Activated CD8-positive, alpha-beta memory T cell treated with anti-CD3 and anti-CD28 coated beads, Interleukin-2, amount 50 U/mL, for 1 hour (primary cell): ENCODE results near the gene POLA1.

Experiments used
- DNase-seq: peaks from one replicate; pipeline ENCODE4 v3.0.0-alpha.2; 2020; ENCODE audit errors: extremely low read depth

The POLA1 gene

DNA sequence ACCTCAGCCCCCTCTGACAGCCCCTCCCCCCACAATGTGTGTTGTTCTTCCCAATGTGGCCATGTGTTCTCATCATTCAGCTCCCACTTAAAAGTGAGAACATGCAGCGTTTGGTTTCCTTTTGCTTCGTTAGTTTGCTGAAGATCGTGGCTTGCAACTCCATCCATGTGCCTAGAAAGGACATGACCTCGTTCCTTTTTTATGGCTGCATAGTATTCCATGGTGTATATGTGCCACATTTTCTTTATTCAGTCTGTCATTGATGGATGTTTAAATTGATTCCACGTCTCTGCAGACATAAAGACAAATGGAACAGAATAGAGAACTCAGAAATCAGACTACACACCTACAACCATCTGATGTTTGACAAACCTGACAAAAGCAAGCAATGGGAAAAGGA, 276.1 kb downstream of the POLA1 start:
- DNase-seq = no peak

DNA sequence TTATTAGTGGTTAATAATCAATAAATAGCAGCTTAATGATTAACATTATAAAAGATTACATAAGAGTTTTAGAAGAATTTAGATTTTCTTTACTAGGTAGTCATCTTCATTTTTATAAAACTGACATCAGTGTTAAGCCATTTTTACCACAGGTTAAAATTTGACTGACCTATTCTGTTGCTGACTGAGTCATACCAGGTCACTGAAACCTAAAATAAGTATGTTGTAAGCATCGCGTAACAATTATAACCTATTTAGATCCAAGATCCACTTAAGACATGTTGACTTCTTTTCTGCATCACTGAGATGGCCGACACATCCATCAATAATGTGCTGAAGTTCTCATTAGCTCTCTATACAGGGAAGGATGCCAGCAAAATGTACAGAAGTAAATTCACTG, 285.4 kb downstream of the POLA1 start:
- DNase-seq = no peak

DNA sequence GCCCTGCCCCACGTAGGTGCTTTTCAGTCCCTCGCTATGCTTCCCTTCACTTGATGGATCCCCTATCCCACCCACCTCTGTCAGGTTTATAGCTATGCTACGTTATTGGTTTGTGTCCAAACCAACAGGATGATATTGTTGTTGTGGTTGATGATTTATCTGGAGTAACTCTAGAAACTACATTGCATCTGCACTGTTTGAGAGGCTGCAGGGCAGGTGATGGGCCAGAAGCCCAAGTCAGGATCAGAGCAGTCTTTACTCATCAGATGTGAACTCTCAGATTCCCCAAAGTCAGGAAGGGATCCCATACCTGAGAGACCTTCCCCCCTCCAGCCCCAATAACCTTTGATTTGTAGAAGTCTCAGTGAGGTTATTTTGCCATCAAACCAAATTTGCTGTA, 287.3 kb downstream of the POLA1 start:
- no peak for DNase-seq

- no peak for DNase-seq
Measured at GRCh38 chrX:24982306-24982965, 288.7 kb downstream of the POLA1 start.

GRCh38 chrX:24983931-24984330, 290.2 kb downstream of the POLA1 start:
- DNase-seq = no peak

GRCh38 chrX:24985120-24985519, 291.4 kb downstream of the POLA1 start:
- DNase-seq = no peak

GRCh38 chrX:24987731-24988130, 294.0 kb downstream of the POLA1 start:
- no peak for DNase-seq

- no peak for DNase-seq
Measured at GRCh38 chrX:24988314-24988713, 294.6 kb downstream of the POLA1 start.

GRCh38 chrX:24990535-24990934, 296.8 kb downstream of the POLA1 start:
- no peak for DNase-seq

DNA sequence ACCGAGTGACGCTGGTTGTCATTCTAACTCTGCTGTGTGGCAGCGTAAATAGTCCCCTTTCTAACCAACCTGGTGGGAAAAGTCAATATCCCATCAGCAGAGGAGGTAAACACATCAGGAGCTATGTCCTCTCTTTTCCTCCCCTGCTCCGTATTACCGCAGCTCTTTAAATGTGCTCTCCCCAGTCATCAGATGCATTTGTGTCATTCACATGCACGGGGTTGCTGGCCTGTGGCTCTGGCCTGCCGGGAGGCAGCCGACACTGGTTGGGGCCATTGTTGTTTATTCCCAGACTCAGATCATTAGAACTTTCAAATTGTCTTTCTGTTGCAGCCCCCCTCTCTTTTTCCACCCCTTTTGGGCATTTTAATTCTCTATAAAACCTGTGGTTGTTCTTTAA, 300.2 kb downstream of the POLA1 start:
- no peak for DNase-seq

DNA sequence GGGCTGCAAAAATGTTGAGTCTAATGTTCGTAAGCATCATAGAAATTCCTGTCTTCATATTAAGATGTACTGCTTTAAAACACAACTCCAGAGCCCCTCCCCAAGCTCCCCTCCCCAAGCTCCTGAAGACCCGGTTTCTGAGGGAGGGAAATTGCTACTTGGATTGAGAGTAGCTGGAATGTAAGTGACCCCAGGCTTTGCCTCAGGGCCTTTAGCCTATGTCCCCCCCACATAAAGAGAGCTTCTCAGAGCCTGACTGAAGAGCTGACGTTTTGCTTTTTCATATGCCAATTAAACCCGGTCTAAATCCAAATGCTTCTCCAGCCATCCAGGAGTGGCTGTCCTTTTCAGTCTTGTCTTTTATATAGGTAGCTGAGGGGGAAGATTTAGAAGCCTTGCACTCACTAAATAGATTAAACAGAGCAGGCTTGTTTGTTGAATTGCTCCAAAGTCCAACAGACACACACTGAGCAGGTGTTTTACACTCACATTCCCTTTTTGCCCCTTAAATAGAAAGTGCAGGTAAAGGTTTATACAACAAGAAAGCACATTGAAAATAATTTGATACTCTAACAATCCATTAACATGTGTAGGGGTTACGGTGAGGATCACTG, 302.5 kb downstream of the POLA1 start:
- DNase-seq = no peak

- no peak for DNase-seq
Measured at GRCh38 chrX:24999511-24999910, 305.8 kb downstream of the POLA1 start.

DNA sequence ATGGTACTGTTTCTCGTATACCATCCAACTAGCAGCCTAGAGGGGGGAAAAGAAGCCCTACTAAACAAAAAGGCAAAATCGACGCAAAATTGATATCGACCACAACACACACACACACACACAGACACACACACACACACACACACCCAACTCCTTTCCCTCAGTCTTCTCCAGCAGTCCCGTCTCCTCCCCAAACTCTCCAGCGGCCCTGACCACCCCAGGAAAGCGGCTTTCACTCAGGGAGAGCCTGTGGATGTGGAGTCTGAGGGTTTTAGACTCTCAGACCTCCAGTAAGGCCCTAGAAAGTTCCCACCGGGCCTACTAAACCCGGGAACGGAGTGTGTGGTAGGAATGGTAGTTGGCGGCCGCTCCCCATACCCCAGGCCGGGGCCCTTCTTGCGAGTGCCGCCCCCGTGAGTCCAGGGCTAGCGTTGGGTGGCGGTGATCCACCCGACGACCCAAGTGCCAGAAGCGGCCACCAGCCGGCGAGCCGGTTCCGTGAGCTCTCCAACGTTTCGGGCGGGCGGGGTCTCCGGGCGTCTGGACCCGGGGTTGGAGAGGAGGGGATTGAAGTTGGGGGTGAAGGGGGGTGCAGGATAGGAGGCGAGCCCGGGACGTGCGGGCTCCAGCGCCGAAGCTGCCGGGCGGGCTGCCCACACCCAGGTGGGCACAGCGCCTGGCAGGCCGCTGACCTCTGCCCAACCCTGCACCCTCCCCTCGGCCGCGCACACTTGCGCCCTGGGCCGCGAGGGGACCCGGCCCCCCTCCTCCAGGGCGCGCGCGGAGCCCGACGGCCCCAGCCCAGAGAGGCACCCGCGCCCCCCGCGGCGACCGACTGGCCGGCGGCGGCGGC, 308.3 kb downstream of the POLA1 start:
- DNase-seq = no peak

- DNase-seq = no peak
Measured at GRCh38 chrX:25002661-25003020, 308.9 kb downstream of the POLA1 start.

- no peak for DNase-seq
Measured at GRCh38 chrX:25003066-25003849, 309.5 kb downstream of the POLA1 start.

GRCh38 chrX:25004040-25004439, 310.3 kb downstream of the POLA1 start:
- no peak for DNase-seq

- DNase-seq = no peak
Measured at GRCh38 chrX:25004485-25005032, 310.8 kb downstream of the POLA1 start.

DNA sequence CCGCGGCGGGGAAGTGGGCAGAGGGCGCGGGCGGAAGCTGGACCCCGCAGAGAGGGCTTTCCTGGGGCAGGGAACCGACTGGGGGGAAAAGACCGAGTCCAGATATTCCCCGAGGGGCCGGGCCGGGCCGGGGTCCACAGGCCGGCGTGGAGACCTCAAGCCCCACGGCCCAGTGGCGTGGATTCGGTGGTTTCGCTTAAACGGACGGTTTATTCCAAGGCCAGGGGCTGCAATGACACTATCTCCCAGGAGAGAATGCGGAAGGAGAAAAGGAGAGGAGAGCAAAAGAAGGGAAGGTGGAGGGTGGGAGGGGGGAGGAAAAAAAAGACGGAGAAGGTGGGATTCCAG, 311.3 kb downstream of the POLA1 start:
- no peak for DNase-seq

- no peak for DNase-seq
Measured at GRCh38 chrX:25005382-25006185, 311.9 kb downstream of the POLA1 start.

- no peak for DNase-seq
Measured at GRCh38 chrX:25006586-25007058, 312.9 kb downstream of the POLA1 start.
